Smooth muscle cell (in vitro differentiated cells): ENCODE data around the gene KIAA1549. TPM values are rescaled to one million over a fixed set of nuclear protein-coding genes. Genes with fewer than 3 reads are reported as not detected.

Source experiments
- DNase-seq: peaks from one replicate; lab custom pipeline; 2025; ENCODE audit not compliant: unreplicated experiment; lab: John Stamatoyannopoulos, UW
- H2AFZ ChIP-seq: fragments of 200-600 bp; sonication (generic); 2 replicates; pipeline ENCODE4 v1.6.0; 2016; ENCODE audit warnings: antibody characterized with exemption, low read depth, mild to moderate bottlenecking
- H3F3A ChIP-seq: fragments of 200-600 bp; sonication (generic); 2 replicates; pipeline ENCODE4 v1.6.0; 2017; ENCODE audit warnings: antibody characterized with exemption, low read depth
- H3K27ac ChIP-seq: fragments of 200-600 bp; sonication (generic); 2 replicates; pipeline ENCODE4 v1.5.1; 2016; ENCODE audit warnings: low read depth, mild to moderate bottlenecking
- H3K27me3 ChIP-seq: fragments of 200-600 bp; sonication (generic); 2 replicates; pipeline ENCODE4 v1.6.1; 2016; ENCODE audit warnings: low read depth, mild to moderate bottlenecking
- H3K36me3 ChIP-seq: fragments of 200-600 bp; sonication (generic); 2 replicates; pipeline ENCODE4 v1.5.1; 2016; ENCODE audit warnings: low read depth
- H3K4me1 ChIP-seq: fragments of 200-600 bp; sonication (generic); 2 replicates; pipeline ENCODE4 v1.5.1; 2016; ENCODE audit warnings: low read depth
- H3K4me2 ChIP-seq: fragments of 200-600 bp; sonication (generic); 2 replicates; pipeline ENCODE4 v1.6.0; 2016; ENCODE audit warnings: mild to moderate bottlenecking
- H3K4me3 ChIP-seq: fragments of 200-600 bp; sonication (generic); 2 replicates; pipeline ENCODE4 v1.5.1; 2016; ENCODE audit warnings: mild to moderate bottlenecking
- H3K79me2 ChIP-seq: fragments of 200-600 bp; sonication (generic); 2 replicates; pipeline ENCODE4 v1.6.0; 2016; ENCODE audit warnings: low read depth, mild to moderate bottlenecking
- H3K9ac ChIP-seq: fragments of 200-600 bp; sonication (generic); 2 replicates; pipeline ENCODE4 v1.6.0; 2016; ENCODE audit warnings: low read depth
- H3K9me3 ChIP-seq: fragments of 200-600 bp; sonication (generic); replicated peaks from 2 replicates; pipeline ENCODE4 v1.5.1; 2016; ENCODE audit warnings: low read depth
- H4K20me1 ChIP-seq: fragments of 200-600 bp; sonication (generic); 2 replicates; pipeline ENCODE4 v1.6.0; 2016; ENCODE audit warnings: low read depth
- WGBS: methylation state at CpG from one replicate; pipeline ENCODE4 v1.1.7; 2016; ENCODE audit warnings: low lambda C conversion rate; 5-methylcytosine and 5-hydroxymethylcytosine counted together
- polyA plus RNA-seq: library from polyadenylated mRNA; unstranded; fragments of >200 nt; fragmentation: Nextera tagmentation; extraction: Ambion mirVana; gene quantifications from 2 replicates; pipeline ENCODE4 v1.2.1, GENCODE V29; 2016
- total RNA-seq: library from RNA; depleted of rRNA; stranded (reverse); fragments of >200 nt; gene quantifications from 2 replicates; pipeline ENCODE4 v1.2.3, GENCODE V29; 2014
- TF ChIP-seq, protein P1 (sequence below): fragments of 200-600 bp; sonication (generic); IDR thresholded peaks from 2 replicates; pipeline ENCODE4 v1.5.1; 2017; ENCODE audit warnings: borderline replicate concordance, mild to moderate bottlenecking, antibody characterized with exemption; ENCODE audit not compliant: insufficient read depth, poor library complexity, severe bottlenecking

The KIAA1549 gene
- total and polyA plus RNA-seq, 2 experiments from 2014 or later: 4.1 to 7.1 TPM

DNA sequence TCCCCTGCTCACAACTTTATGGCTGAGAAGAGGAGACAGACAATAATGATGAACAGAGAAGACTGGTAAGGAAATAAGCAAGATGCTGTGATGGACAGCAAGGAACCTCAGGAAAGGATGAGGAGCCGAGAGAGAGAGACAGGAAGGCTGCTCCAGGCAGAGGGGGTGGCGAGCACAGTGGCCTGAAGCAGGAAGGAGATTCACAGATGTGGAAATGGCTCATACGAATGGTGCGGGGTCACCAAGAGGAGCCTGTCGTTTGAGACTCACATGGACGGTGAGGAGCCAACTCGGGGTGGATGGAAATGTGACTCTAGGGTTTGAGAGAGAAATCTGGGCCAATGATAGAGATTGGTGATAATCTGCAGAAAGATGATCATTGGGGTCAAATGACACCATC, 43.7 kb downstream of the KIAA1549 start:
- Histone ChIP-seq H3K9me3 (no peaks in the 10 kb centered on the region), H3K27ac (no peak overlapping the region), H3K79me2 (no peaks in the 10 kb centered on the region), H4K20me1 (peaks cover 10% of the 10 kb centered on the region), H2AFZ (no peak overlapping the region), H3F3A (peaks cover 5% of the 10 kb centered on the region), H3K4me3 (no peak overlapping the region), H3K4me1 (peaks cover 14% of the 10 kb centered on the region), H3K4me2 (no peak overlapping the region), H3K27me3 (no peaks in the 10 kb centered on the region), H3K9ac (no peak overlapping the region), H3K36me3 (no peaks in the 10 kb centered on the region)
- no peak for DNase-seq
- WGBS: 96% methylated on average over 7 of the region's 7 CpGs
- TF ChIP-seq, protein P1, sequence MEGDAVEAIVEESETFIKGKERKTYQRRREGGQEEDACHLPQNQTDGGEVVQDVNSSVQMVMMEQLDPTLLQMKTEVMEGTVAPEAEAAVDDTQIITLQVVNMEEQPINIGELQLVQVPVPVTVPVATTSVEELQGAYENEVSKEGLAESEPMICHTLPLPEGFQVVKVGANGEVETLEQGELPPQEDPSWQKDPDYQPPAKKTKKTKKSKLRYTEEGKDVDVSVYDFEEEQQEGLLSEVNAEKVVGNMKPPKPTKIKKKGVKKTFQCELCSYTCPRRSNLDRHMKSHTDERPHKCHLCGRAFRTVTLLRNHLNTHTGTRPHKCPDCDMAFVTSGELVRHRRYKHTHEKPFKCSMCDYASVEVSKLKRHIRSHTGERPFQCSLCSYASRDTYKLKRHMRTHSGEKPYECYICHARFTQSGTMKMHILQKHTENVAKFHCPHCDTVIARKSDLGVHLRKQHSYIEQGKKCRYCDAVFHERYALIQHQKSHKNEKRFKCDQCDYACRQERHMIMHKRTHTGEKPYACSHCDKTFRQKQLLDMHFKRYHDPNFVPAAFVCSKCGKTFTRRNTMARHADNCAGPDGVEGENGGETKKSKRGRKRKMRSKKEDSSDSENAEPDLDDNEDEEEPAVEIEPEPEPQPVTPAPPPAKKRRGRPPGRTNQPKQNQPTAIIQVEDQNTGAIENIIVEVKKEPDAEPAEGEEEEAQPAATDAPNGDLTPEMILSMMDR: no peak

DNA sequence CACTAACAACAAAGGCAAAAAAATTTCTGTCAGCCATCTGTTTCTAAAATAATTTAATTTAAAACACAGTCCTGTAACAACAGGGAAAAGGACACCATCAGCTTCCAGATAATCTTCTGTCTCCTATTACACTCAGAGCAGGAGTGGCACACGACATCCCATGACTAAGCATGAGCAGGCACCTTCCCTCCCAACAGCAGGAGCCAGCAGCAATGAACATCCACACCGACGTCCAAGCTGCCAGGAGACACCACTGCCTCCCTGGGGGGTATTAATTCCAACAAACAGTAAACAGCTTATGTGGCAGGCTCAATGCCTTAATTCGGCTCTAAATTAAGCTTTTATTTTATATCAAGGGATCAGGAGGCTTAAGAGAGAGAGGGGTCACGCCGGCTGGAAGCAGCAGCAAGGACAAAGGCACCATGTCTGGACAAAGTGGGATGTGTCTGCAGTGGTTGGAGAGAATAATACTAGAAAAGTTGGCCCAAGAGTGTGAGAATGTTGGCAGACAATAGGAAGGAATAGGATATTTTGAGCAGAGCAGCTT, 45.7 kb downstream of the KIAA1549 start:
- Histone ChIP-seq H2AFZ (no peak overlapping the region), H3K4me3 (no peak overlapping the region), H3K36me3 (no peaks in the 10 kb centered on the region), H3K27me3 (no peaks in the 10 kb centered on the region), H3K27ac (peak overlapping the region; percentile 95), H3K4me1 (peaks cover 14% of the 10 kb centered on the region), H3K4me2 (peak overlapping the region; percentile 78), H4K20me1 (no peaks in the 10 kb centered on the region), H3K9me3 (no peaks in the 10 kb centered on the region), H3K79me2 (no peaks in the 10 kb centered on the region), H3F3A (peaks cover 5% of the 10 kb centered on the region), H3K9ac (peak overlapping the region; percentile 78)
- TF ChIP-seq, protein P1: no peak
- DNase-seq: peak; percentile 3
- WGBS: 25% methylated on average over 6 of the region's 6 CpGs

DNA sequence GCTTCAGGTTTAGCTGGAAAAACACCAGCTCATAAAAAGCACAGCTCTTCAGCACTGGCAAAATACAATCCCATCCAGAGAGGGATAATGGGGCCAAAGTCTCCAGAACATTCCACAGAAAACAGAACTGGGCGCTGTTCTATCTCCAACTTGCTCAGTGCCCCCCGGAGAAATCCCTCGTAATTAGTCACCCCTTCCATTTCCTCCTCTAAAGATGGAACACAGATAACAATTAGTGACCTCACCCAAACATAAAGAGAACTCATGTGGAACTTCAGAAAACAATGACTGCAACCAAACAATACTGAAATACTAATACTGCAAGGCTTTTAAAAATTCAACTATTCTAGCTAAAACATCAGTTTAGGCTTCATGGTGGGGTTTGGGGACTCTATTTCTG, 46.3 kb downstream of the KIAA1549 start:
- H3F3A ChIP-seq: peaks cover 5% of the 10 kb centered on the region
- no peaks in the 10 kb centered on the region for H3K27me3 ChIP-seq
- no peaks in the 10 kb centered on the region for H3K36me3 ChIP-seq
- TF ChIP-seq, protein P1: no peak
- H3K9ac ChIP-seq: peak overlapping the region; percentile 78
- no peak for DNase-seq
- H3K9me3 ChIP-seq: no peaks in the 10 kb centered on the region
- peak overlapping the region; percentile 95 for H3K27ac ChIP-seq
- H3K79me2 ChIP-seq: no peaks in the 10 kb centered on the region
- no peaks in the 10 kb centered on the region for H4K20me1 ChIP-seq
- H3K4me3 ChIP-seq: no peak overlapping the region
- H3K4me1 ChIP-seq: peaks cover 14% of the 10 kb centered on the region
- WGBS: 6% methylated on average over 3 of the region's 3 CpGs
- peak overlapping the region; percentile 78 for H3K4me2 ChIP-seq
- no peak overlapping the region for H2AFZ ChIP-seq

DNA sequence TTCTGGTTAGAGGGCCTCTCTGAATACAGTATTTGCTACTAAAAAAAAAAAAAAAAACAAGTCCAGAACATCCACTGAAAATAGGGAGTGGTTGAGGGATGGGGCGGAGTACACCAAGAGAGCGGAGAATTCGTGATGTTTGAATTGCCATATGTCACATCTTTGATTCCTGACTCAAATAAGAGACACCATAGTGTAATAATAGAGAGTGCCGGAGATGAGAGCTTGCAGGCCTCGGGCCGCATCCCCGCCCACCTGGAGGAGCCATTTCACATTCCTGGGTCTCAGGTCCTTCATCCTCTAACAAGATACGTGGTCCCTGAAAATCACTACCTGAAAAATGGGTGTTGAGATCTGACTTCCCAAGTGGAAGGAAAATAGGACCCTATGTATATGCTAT, 46.8 kb downstream of the KIAA1549 start:
- Histone ChIP-seq H3K4me2 (peak overlapping the region; percentile 78), H3K79me2 (no peaks in the 10 kb centered on the region)
- 79% methylated on average over 8 of the region's 8 CpGs for WGBS

More for the DNA sequence above, 46.8 kb downstream of the KIAA1549 start:
- Histone ChIP-seq H3K9ac (peak overlapping the region; percentile 26), H3K27me3 (no peaks in the 10 kb centered on the region), H3K27ac (peak overlapping the region; percentile 95), H3K36me3 (no peaks in the 10 kb centered on the region), H3K4me1 (peaks cover 14% of the 10 kb centered on the region), H3F3A (peaks cover 5% of the 10 kb centered on the region), H4K20me1 (no peaks in the 10 kb centered on the region), H3K4me3 (no peak overlapping the region), H2AFZ (no peak overlapping the region), H3K9me3 (no peaks in the 10 kb centered on the region)
- TF ChIP-seq, protein P1: no peak
- no peak for DNase-seq
